ENCODE results near the gene TMEM272. TPM values are rescaled to one million over a fixed set of nuclear protein-coding genes. Genes with fewer than 3 reads are reported as not detected.

The TMEM272 gene
- total RNA-seq, 1 experiment from 2014 or later, result 0.17 TPM

DNA sequence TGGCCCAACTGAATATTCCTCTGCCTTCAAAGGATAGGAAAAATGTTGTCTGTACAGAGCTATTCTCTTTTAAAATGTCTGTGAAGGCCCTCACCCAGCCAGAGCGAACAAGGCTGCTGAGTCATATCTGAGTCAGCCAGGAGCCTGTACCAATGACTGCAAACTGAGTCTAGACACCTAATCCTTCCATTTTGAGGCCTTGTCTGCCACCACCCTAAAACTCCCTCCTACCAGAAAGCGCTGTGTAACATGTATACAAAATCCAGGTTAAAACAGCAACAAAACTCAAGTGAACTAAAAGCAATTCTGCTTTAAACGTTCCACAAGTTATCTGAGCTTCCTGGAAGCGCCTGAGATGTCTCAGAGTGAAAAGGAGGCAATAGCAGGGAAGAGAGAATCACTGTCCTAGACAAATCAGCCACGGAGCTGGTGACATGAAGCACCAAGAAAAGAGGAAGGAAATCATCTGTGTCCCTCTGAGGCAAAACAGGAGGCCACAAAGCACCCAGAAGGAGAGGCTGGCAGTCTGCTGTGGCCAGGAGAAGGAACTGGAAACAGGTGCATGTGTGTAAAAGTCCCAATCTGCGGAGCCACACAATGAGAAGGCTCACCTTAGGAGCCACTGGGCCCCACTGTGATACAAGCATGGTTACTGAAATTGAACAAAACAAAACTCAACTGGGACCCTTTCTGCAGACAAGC, 51.3 kb downstream of the TMEM272 start:
- BruUV-seq (replicated peaks), result no TSS peak
- intact Hi-C loops (cut with micrococcal nuclease), result no loop called here
- no peaks in the 10 kb centered on the region for H4K20me1 ChIP-seq (ENCODE audit: insufficient read depth)
- no peaks in the 10 kb centered on the region for H3K27me3 ChIP-seq (ENCODE audit: insufficient read depth, low read length)
- no peak overlapping the region for H3K4me3 ChIP-seq (replicated peaks in 1 of 2; ENCODE audit: low read depth in 1 of 2, low read length in 2 of 2)
- peak overlapping the region; percentile 10; the same call in 1 of the 2 replicates for H3K9ac ChIP-seq (ENCODE audit: low read length)
- CTCF ChIA-PET, result interaction anchor here (1.1 to 1.5 kb wide), 3 partner anchors 359 to 668 kb away, joined by 3 to 7 read pairs (median 3); no protein-coding TSS in a partner anchor
- TF ChIP-seq EGR1 (IDR thresholded peaks at IDR 0.05; ENCODE audit: low read depth) (no peak), SIN3A (IDR thresholded peaks at IDR 0.05; ENCODE audit: low read depth) (no peak), ZFX (IDR thresholded peaks at IDR 0.05) (no peak), JUND (IDR thresholded peaks at IDR 0.05) (peak; percentile 70), CBX3 (IDR thresholded peaks at IDR 0.05; ENCODE audit: low read depth) (0 out of 2 replicates have a peak, but pooled peaks have one; percentile 32), YY1 (IDR thresholded peaks at IDR 0.05; ENCODE audit: extremely low read depth, insufficient replicate concordance, low read depth, low read length) (no peak), TCF7L2 (IDR thresholded peaks at IDR 0.05; ENCODE audit: borderline replicate concordance, extremely low read depth, insufficient read depth, insufficient read length) (no peak), SRF (IDR thresholded peaks at IDR 0.05; ENCODE audit: low read depth) (no peak), CEBPB (IDR thresholded peaks at IDR 0.05; ENCODE audit: low read depth) (no peak), RAD21 (IDR thresholded peaks at IDR 0.05; ENCODE audit: low read depth) (no peak), EZH2phosphoT487 (IDR thresholded peaks at IDR 0.05; ENCODE audit: borderline replicate concordance) (no peak), EZH2 (IDR thresholded peaks at IDR 0.05) (no peak), POLR2A (IDR thresholded peaks at IDR 0.05; ENCODE audit: borderline replicate concordance, extremely low read depth, insufficient read depth, insufficient read length) (no peak), SP1 (IDR thresholded peaks at IDR 0.05; ENCODE audit: low read depth) (0 out of 2 replicates have a peak, but pooled peaks have one; percentile 24), ZNF274 (IDR thresholded peaks at IDR 0.05; ENCODE audit: low read depth, low read length) (no peak), FOSL1 (IDR thresholded peaks at IDR 0.05; ENCODE audit: low read depth) (peak; percentile 89), POLR2AphosphoS5 (IDR thresholded peaks at IDR 0.05; ENCODE audit: low read depth, low read length) (no peak)
- TF ChIP-seq, protein P1, sequence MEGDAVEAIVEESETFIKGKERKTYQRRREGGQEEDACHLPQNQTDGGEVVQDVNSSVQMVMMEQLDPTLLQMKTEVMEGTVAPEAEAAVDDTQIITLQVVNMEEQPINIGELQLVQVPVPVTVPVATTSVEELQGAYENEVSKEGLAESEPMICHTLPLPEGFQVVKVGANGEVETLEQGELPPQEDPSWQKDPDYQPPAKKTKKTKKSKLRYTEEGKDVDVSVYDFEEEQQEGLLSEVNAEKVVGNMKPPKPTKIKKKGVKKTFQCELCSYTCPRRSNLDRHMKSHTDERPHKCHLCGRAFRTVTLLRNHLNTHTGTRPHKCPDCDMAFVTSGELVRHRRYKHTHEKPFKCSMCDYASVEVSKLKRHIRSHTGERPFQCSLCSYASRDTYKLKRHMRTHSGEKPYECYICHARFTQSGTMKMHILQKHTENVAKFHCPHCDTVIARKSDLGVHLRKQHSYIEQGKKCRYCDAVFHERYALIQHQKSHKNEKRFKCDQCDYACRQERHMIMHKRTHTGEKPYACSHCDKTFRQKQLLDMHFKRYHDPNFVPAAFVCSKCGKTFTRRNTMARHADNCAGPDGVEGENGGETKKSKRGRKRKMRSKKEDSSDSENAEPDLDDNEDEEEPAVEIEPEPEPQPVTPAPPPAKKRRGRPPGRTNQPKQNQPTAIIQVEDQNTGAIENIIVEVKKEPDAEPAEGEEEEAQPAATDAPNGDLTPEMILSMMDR (IDR thresholded peaks at IDR 0.05 in 2 of 3, conservative IDR thresholded peaks at IDR 0.05 in 1 of 3; ENCODE audit: borderline replicate concordance in 1 of 3, insufficient read depth in 1 of 3, low read depth in 2 of 3, low read length in 2 of 3), result no peak
- TF ChIP-seq, protein P2, sequence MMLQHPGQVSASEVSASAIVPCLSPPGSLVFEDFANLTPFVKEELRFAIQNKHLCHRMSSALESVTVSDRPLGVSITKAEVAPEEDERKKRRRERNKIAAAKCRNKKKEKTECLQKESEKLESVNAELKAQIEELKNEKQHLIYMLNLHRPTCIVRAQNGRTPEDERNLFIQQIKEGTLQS (IDR thresholded peaks at IDR 0.05), result no peak
- TF ChIP-seq, protein P3, sequence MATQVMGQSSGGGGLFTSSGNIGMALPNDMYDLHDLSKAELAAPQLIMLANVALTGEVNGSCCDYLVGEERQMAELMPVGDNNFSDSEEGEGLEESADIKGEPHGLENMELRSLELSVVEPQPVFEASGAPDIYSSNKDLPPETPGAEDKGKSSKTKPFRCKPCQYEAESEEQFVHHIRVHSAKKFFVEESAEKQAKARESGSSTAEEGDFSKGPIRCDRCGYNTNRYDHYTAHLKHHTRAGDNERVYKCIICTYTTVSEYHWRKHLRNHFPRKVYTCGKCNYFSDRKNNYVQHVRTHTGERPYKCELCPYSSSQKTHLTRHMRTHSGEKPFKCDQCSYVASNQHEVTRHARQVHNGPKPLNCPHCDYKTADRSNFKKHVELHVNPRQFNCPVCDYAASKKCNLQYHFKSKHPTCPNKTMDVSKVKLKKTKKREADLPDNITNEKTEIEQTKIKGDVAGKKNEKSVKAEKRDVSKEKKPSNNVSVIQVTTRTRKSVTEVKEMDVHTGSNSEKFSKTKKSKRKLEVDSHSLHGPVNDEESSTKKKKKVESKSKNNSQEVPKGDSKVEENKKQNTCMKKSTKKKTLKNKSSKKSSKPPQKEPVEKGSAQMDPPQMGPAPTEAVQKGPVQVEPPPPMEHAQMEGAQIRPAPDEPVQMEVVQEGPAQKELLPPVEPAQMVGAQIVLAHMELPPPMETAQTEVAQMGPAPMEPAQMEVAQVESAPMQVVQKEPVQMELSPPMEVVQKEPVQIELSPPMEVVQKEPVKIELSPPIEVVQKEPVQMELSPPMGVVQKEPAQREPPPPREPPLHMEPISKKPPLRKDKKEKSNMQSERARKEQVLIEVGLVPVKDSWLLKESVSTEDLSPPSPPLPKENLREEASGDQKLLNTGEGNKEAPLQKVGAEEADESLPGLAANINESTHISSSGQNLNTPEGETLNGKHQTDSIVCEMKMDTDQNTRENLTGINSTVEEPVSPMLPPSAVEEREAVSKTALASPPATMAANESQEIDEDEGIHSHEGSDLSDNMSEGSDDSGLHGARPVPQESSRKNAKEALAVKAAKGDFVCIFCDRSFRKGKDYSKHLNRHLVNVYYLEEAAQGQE (IDR thresholded peaks at IDR 0.05; ENCODE audit: low read depth), result no peak
- TF ChIP-seq, protein P4, sequence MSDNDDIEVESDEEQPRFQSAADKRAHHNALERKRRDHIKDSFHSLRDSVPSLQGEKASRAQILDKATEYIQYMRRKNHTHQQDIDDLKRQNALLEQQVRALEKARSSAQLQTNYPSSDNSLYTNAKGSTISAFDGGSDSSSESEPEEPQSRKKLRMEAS (IDR thresholded peaks at IDR 0.05), result no peak
- DNase-seq (ENCODE audit: low read depth, low spot score) (peak; percentile 55), ATAC-seq (peak; percentile 82)
- H3K4me2 ChIP-seq (ENCODE audit: low read length), result peak overlapping the region; percentile 46
- RAD21 ChIA-PET (ENCODE audit: low non-redundant PET in 1 of 2, low total read pairs in 2 of 2, uncharacterized antibody in 2 of 2, unreplicated experiment in 2 of 2), result no interaction called here
- peak overlapping the region; percentile 33 for H2AFZ ChIP-seq (ENCODE audit: low read depth, low read length, poor library complexity, severe bottlenecking)
- POLR2A ChIA-PET, result interaction anchor here (0.8 to 1.4 kb wide), 2 partner anchors 8 to 341 kb away, joined by 3 to 6 read pairs; partner anchors contain the start of gene INTS6
- H3K4me1 ChIP-seq (ENCODE audit: control insufficient read depth in 1 of 2, insufficient read depth in 2 of 2, low read length in 2 of 2), result peaks cover 9 to 16% of the 10 kb centered on the region in 2 experiments
- no peaks in the 10 kb centered on the region for H3K79me2 ChIP-seq (ENCODE audit: insufficient read depth, low read length)
- H3K36me3 ChIP-seq (ENCODE audit: control insufficient read depth in 1 of 2, insufficient read depth in 2 of 2, low read length in 2 of 2), result no peaks in the 10 kb centered on the region
- H3K9me2 ChIP-seq (ENCODE audit: insufficient read depth), result no peaks in the 10 kb centered on the region
- no peaks in the 10 kb centered on the region for H3K9me3 ChIP-seq (ENCODE audit: control insufficient read depth in 1 of 2, insufficient read depth in 1 of 2, low read depth in 1 of 2, low read length in 2 of 2)
- peak overlapping the region; percentile 32; the same call in 1 of the 2 replicates for H3K27ac ChIP-seq (ENCODE audit: low read depth, low read length)
